ENCODE results near the gene GPC3. TPM values are rescaled to one million over a fixed set of nuclear protein-coding genes. Genes with fewer than 3 reads are reported as not detected.
A peak's percentile ranks its signal among the peaks of the same experiment; 100 is the strongest.
"Not testable (repeated sequence)": the region's sequence is repeated elsewhere in the genome, so short reads cannot be mapped to it uniquely, and the experiment has no call there.

The GPC3 gene
- total RNA-seq, 2 experiments from 2014 or later = 0.25 to 0.59 TPM

DNA sequence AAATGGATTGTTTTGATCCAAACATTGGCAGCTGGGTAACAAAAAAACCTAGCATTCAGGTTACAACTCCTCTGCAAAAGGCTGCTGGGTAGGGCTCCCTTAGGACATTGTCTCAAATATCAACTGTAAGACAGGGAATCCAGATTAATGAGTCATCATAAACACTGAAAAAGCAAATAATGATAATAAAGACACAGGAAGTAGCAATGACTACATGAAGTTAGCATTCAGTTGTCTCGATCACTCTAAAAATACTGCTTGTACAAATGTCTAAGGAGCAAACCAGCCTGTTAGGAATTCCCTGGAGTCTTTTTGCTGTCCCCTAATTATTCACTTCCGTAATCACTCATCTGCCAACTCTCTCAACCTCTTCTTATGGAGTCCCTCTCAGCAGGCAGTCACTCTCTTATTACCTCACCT, 259.2 kb downstream of the GPC3 start:
- Histone ChIP-seq H3K36me3 (ENCODE audit: insufficient read depth, low read length) (no peaks in the 10 kb centered on the region), H3K27ac (ENCODE audit: low read depth in 1 of 2, low read length in 2 of 2) (no peak overlapping the region), H3K4me3 (ENCODE audit: low read length) (no peak overlapping the region), H3K4me1 (ENCODE audit: insufficient read depth, low read length) (no peaks in the 10 kb centered on the region), H3K9me3 (ENCODE audit: control insufficient read depth in 1 of 2, insufficient read depth in 1 of 2, low read length in 2 of 2) (no peaks in the 10 kb centered on the region), H3K27me3 (ENCODE audit: control insufficient read depth in 1 of 2, insufficient read depth in 2 of 2, low read length in 2 of 2) (peaks cover 0 to 2% of the 10 kb centered on the region in 2 experiments)
- POLR2A ChIA-PET = no interaction called here
- CTCF ChIA-PET = no interaction called here
- Mint-ChIP-seq H3K4me3 (no peak overlapping the region), H3K9me3 (no peaks in the 10 kb centered on the region), H3K4me1 (ENCODE audit: low read depth) (peaks cover 12% of the 10 kb centered on the region), H3K36me3 (ENCODE audit: low read depth) (no peaks in the 10 kb centered on the region), H3K27ac (no peak overlapping the region), H3K27me3 (no peaks in the 10 kb centered on the region)
- DNase-seq (no peak), ATAC-seq (ENCODE audit: poor library complexity) (no peak)
- intact Hi-C loops (cut with DNase I, micrococcal nuclease) = no loop called here
- TF ChIP-seq CTCF (IDR thresholded peaks at IDR 0.05) = no peak

DNA sequence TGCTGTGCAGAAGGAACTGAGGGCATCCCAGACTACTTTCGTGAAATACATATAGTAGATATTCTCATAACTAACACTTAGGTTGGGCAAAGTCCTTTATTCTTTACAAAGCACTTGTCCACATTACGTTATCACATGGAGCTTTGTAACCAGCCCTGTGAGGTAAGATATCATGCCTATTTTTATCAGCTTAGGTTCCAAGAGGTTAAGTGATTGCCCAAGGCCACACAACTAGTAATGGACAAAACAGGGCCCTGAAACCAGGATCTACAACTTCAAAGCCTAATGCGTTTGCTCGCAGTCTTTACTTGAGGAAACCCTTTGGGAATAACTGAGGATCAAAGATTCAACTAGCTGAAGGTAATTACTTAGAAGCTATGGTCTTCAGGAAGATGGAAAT, 261.5 kb downstream of the GPC3 start:
- peaks cover 0 to under 1% of the 10 kb centered on the region in 2 experiments for H3K27me3 ChIP-seq (ENCODE audit: control insufficient read depth in 1 of 2, insufficient read depth in 2 of 2, low read length in 2 of 2)
- H3K4me3 ChIP-seq (ENCODE audit: low read length) = no peak overlapping the region
- ChIA-PET POLR2A (no interaction called here), CTCF (no interaction called here)
- TF ChIP-seq CTCF (IDR thresholded peaks at IDR 0.05) = no peak
- no peaks in the 10 kb centered on the region for H3K4me1 ChIP-seq (ENCODE audit: insufficient read depth, low read length)
- no peaks in the 10 kb centered on the region for H3K36me3 ChIP-seq (ENCODE audit: insufficient read depth, low read length)
- Mint-ChIP-seq H3K4me1 (ENCODE audit: low read depth) (peaks cover 12% of the 10 kb centered on the region), H3K4me3 (no peak overlapping the region), H3K27ac (no peak overlapping the region), H3K9me3 (no peaks in the 10 kb centered on the region), H3K36me3 (ENCODE audit: low read depth) (no peaks in the 10 kb centered on the region), H3K27me3 (no peaks in the 10 kb centered on the region)
- no peak for ATAC-seq (ENCODE audit: poor library complexity)
- no peaks in the 10 kb centered on the region for H3K9me3 ChIP-seq (ENCODE audit: control insufficient read depth in 1 of 2, insufficient read depth in 1 of 2, low read length in 2 of 2)
- intact Hi-C loops (cut with DNase I, micrococcal nuclease) = no loop called here
- H3K27ac ChIP-seq (ENCODE audit: low read depth in 1 of 2, low read length in 2 of 2) = no peak overlapping the region
- no peak for DNase-seq

DNA sequence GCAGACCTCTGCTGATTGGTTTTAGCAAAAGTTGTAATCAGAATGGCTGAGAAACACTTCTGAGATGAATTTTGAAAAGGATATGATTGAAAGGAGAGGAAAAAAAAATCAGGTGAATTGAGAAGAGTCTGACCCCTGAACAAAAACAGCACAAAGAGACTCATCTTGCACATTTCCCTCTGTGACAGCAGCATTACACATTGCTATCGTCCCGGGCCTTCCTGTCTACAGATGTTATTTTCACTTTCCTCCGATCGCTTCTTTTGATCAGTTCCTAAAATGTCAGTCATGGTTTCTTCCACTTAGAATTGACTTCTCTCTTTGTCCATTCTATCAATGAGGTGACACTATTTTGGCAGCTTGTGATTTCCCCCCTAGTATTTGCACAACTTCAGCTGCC, 262.6 kb downstream of the GPC3 start:
- Histone ChIP-seq H3K27me3 (ENCODE audit: control insufficient read depth in 1 of 2, insufficient read depth in 2 of 2, low read length in 2 of 2) (no peaks in the 10 kb centered on the region), H3K9me3 (ENCODE audit: control insufficient read depth in 1 of 2, insufficient read depth in 1 of 2, low read length in 2 of 2) (no peaks in the 10 kb centered on the region), H3K4me3 (ENCODE audit: low read length) (no peak overlapping the region), H3K4me1 (ENCODE audit: insufficient read depth, low read length) (no peaks in the 10 kb centered on the region), H3K36me3 (ENCODE audit: insufficient read depth, low read length) (no peaks in the 10 kb centered on the region), H3K27ac (ENCODE audit: low read depth in 1 of 2, low read length in 2 of 2) (no peak overlapping the region)
- H3K27ac Mint-ChIP-seq = peak overlapping the region; percentile 48
- intact Hi-C loops (cut with DNase I, micrococcal nuclease) = no loop called here
- ChIA-PET CTCF (no interaction called here), POLR2A (no interaction called here)
- no peaks in the 10 kb centered on the region for H3K27me3 Mint-ChIP-seq
- peaks cover 12% of the 10 kb centered on the region for H3K4me1 Mint-ChIP-seq (ENCODE audit: low read depth)
- peak in 3 of 14 experiments; percentile 1 to 8 (median 6) for DNase-seq
- no peak for ATAC-seq (ENCODE audit: poor library complexity)
- H3K9me3 Mint-ChIP-seq = no peaks in the 10 kb centered on the region
- peak overlapping the region; percentile 36 for H3K4me3 Mint-ChIP-seq
- H3K36me3 Mint-ChIP-seq (ENCODE audit: low read depth) = no peaks in the 10 kb centered on the region
- TF ChIP-seq CTCF (IDR thresholded peaks at IDR 0.05) = no peak

DNA sequence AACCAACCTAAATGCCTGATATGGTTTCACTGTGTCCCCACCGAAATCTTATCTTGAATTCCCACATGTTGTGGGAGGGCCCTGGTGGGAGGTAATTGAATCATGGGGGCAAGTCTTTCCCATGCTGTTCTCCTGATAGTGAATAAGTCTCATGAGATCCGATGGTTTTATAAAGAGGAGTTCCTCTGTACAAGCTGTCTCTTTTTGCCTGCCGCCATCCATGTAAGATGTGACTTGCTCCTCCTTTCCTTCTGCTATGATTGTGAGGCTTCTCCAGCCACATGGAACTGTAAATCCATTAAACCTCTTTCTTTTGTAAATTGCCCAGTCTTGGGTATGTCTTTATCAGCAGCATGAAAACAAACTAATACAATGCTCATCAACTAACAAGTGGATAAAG, 265.1 kb downstream of the GPC3 start:
- CTCF ChIA-PET; H3K27me3 ChIP-seq (ENCODE audit: control insufficient read depth in 1 of 2, insufficient read depth in 2 of 2, low read length in 2 of 2); H3K4me3 ChIP-seq (ENCODE audit: low read length); H3K27me3 Mint-ChIP-seq; H3K4me1 ChIP-seq (ENCODE audit: insufficient read depth, low read length); H3K27ac Mint-ChIP-seq; intact Hi-C loops (cut with DNase I, micrococcal nuclease); H3K9me3 ChIP-seq (ENCODE audit: control insufficient read depth in 1 of 2, insufficient read depth in 1 of 2, low read length in 2 of 2); H3K36me3 ChIP-seq (ENCODE audit: insufficient read depth, low read length); H3K9me3 Mint-ChIP-seq; POLR2A ChIA-PET; DNase-seq; ATAC-seq (ENCODE audit: poor library complexity); H3K36me3 Mint-ChIP-seq (ENCODE audit: low read depth); H3K27ac ChIP-seq (ENCODE audit: low read depth in 1 of 2, low read length in 2 of 2); H3K4me3 Mint-ChIP-seq: not testable (repeated sequence)
- H3K4me1 Mint-ChIP-seq (ENCODE audit: low read depth) = peaks cover 12% of the 10 kb centered on the region

Measured in CD4-positive, alpha-beta T cell (primary cell).